Calu3 (cell line): ENCODE results near the gene HMGXB3. TPM values are rescaled to one million over a fixed set of nuclear protein-coding genes. Genes with fewer than 3 reads are reported as not detected.

Experiments used
- BruUV-seq: library from RNA; stranded (reverse); fragments of 400-500 nt; replicated peaks from 2 replicates; lab custom pipeline; 2021; lab: Mats Ljungman, UMichigan
- CTCF ChIA-PET: fragments of 300-600 bp; sonication (Branson Sonifier 250); formaldehyde crosslinking; loops from one replicate; lab custom pipeline; 2022; ENCODE audit warnings: antibody characterized with exemption; lab: Charles Lee
- DNase-seq: peaks from one replicate; pipeline ENCODE4 v3.0.0; 2022
- H3K27ac Mint-ChIP-seq: one replicate; pipeline ENCODE4 v1.8.0; 2022; ENCODE audit warnings: mixed read lengths; ENCODE audit not compliant: unreplicated experiment
- H3K27me3 Mint-ChIP-seq: one replicate; pipeline ENCODE4 v1.8.0; 2022; ENCODE audit warnings: mixed read lengths; ENCODE audit not compliant: unreplicated experiment
- H3K36me3 Mint-ChIP-seq: one replicate; pipeline ENCODE4 v1.8.0; 2022; ENCODE audit warnings: mild to moderate bottlenecking, moderate library complexity, mixed read lengths; ENCODE audit not compliant: insufficient read depth, unreplicated experiment
- H3K4me1 Mint-ChIP-seq: one replicate; pipeline ENCODE4 v1.8.0; 2022; ENCODE audit warnings: mild to moderate bottlenecking, low read depth, mixed read lengths; ENCODE audit not compliant: unreplicated experiment
- H3K4me3 Mint-ChIP-seq: one replicate; pipeline ENCODE4 v1.8.0; 2022; ENCODE audit warnings: mild to moderate bottlenecking, low read depth, moderate library complexity, mixed read lengths; ENCODE audit not compliant: unreplicated experiment
- H3K9me3 Mint-ChIP-seq: one replicate; pipeline ENCODE4 v1.8.0; 2022; ENCODE audit warnings: low read depth, mixed read lengths; ENCODE audit not compliant: unreplicated experiment
- CTCF ChIP-seq: fragments of 200-600 bp; IDR thresholded peaks from one replicate; pipeline ENCODE4 v1.8.0; 2022; ENCODE audit warnings: antibody characterized with exemption; ENCODE audit not compliant: unreplicated experiment
- intact Hi-C: fragments of 100-400 bp; cut with micrococcal nuclease; formaldehyde crosslinking; loops from one replicate; pipeline ENCODE4 v1.10.0; 2022; ENCODE audit not compliant: unreplicated experiment
- total RNA-seq: library from RNA; stranded (reverse); gene quantifications from 2 replicates; pipeline ENCODE4 v1.2.3, GENCODE V29; 2022

The HMGXB3 gene
- total RNA-seq, 1 experiment from 2014 or later = 58.2 TPM

GRCh38 chr5:149956685-149957084 is 43.9 kb upstream of the HMGXB3 start:
- peaks cover 22% of the 10 kb centered on the region for H3K36me3 Mint-ChIP-seq
- H3K4me3 Mint-ChIP-seq = no peak overlapping the region
- no peak overlapping the region for H3K27ac Mint-ChIP-seq
- intact Hi-C loops = no loop called here
- H3K4me1 Mint-ChIP-seq = peaks cover 42% of the 10 kb centered on the region
- DNase-seq = no peak
- no peaks in the 10 kb centered on the region for H3K27me3 Mint-ChIP-seq
- no peaks in the 10 kb centered on the region for H3K9me3 Mint-ChIP-seq
- TF ChIP-seq CTCF = no peak
- no TSS peak for BruUV-seq
- CTCF ChIA-PET = interaction anchor here (0.9 kb wide), 1 partner anchor 130 kb away, joined by 8 read pairs; no protein-coding TSS in a partner anchor

- Mint-ChIP-seq H3K9me3 (no peaks in the 10 kb centered on the region), H3K27me3 (no peaks in the 10 kb centered on the region), H3K36me3 (peaks cover 34% of the 10 kb centered on the region), H3K27ac (no peak overlapping the region), H3K4me3 (no peak overlapping the region), H3K4me1 (peaks cover 54% of the 10 kb centered on the region)
- intact Hi-C loops = no loop called here
- CTCF ChIA-PET = interaction anchor here (0.7 to 3.2 kb wide), 8 partner anchors 12 to 120 kb away, joined by 3 to 17 read pairs (median 4); no protein-coding TSS in a partner anchor
- BruUV-seq = no TSS peak
- no peak for DNase-seq
- TF ChIP-seq CTCF = no peak
These were observed 42.7 kb upstream of the HMGXB3 start for GRCh38 chr5:149957855-149958254.

GRCh38 chr5:149959406-149960236 is 40.9 kb upstream of the HMGXB3 start:
- Mint-ChIP-seq H3K36me3 (peaks cover 36% of the 10 kb centered on the region), H3K27ac (peak overlapping the region; percentile 98), H3K4me1 (peaks cover 57% of the 10 kb centered on the region), H3K27me3 (no peaks in the 10 kb centered on the region), H3K4me3 (peak overlapping the region; percentile 82), H3K9me3 (no peaks in the 10 kb centered on the region)
- intact Hi-C loops = loop anchor here (1.0 kb wide), 2 partner anchors 21 to 323 kb away; no protein-coding TSS in a partner anchor
- CTCF ChIA-PET = interaction anchor here (0.5 to 4.3 kb wide), 15 partner anchors 12 to 126 kb away, joined by 3 to 61 read pairs (median 3); partner anchors contain the start of genes HMGXB3 and TIGD6
- peak; percentile 52 for DNase-seq
- peak; percentile 78 for TF ChIP-seq CTCF
- TSS peak; percentile 98 for BruUV-seq

GRCh38 chr5:149960272-149961185 is 40.0 kb upstream of the HMGXB3 start, which contains the start of gene SLC26A2:
Gene SLC26A2 (plus strand): TSS chr5:149960758. CDS start chr5:149977653, 16,895 bp downstream.
- no peaks in the 10 kb centered on the region for H3K27me3 Mint-ChIP-seq
- no peak for TF ChIP-seq CTCF
- H3K9me3 Mint-ChIP-seq = no peaks in the 10 kb centered on the region
- BruUV-seq = no TSS peak
- H3K27ac Mint-ChIP-seq = peak within 1 kb of the TSS; percentile 98
- DNase-seq = peak; percentile 99
- peak within 1 kb of the TSS; percentile 82 for H3K4me3 Mint-ChIP-seq
- peaks cover 57% of the 10 kb centered on the region for H3K4me1 Mint-ChIP-seq
- peaks cover 36% of the 10 kb centered on the region for H3K36me3 Mint-ChIP-seq
- CTCF ChIA-PET = interaction anchor here (0.8 to 4.3 kb wide), 14 partner anchors 12 to 127 kb away, joined by 3 to 61 read pairs (median 3); partner anchors contain the start of genes HMGXB3 and TIGD6
- intact Hi-C loops = loop anchor here (1.0 kb wide), 2 partner anchors 22 to 324 kb away; no protein-coding TSS in a partner anchor
